Testis (tissue), 2 donors: Measurements from ENCODE around the gene KCNH4.

Experiments used
- CTCF ChIP-seq, 3 experiments: fragments of 450-650 bp in 2 of 3; fragments of 200-600 bp in 1 of 3; sonication (generic) in 1 of 3; IDR thresholded peaks; one replicate each; pipeline ENCODE4 v1.5.1; 2016 to 2019; ENCODE audit warnings: antibody characterized with exemption in 3 of 3, mild to moderate bottlenecking in 2 of 3, moderate library complexity in 1 of 3
- POLR2A ChIP-seq: fragments of 450-650 bp; IDR thresholded peaks from one replicate; pipeline ENCODE4 v1.6.1; 2017; ENCODE audit warnings: antibody characterized with exemption, mild to moderate bottlenecking, moderate library complexity

GRCh38 chr17:42230225-42230624 lies 49.3 kb upstream of the KCNH4 start:
- no peak for TF ChIP-seq POLR2A
- no peak for TF ChIP-seq CTCF (IDR thresholded peaks at IDR 0.05)
